ENCODE data around the gene AGO4.
A peak's percentile ranks its signal among the peaks of the same experiment; 100 is the strongest.

AGO4 gene

DNA sequence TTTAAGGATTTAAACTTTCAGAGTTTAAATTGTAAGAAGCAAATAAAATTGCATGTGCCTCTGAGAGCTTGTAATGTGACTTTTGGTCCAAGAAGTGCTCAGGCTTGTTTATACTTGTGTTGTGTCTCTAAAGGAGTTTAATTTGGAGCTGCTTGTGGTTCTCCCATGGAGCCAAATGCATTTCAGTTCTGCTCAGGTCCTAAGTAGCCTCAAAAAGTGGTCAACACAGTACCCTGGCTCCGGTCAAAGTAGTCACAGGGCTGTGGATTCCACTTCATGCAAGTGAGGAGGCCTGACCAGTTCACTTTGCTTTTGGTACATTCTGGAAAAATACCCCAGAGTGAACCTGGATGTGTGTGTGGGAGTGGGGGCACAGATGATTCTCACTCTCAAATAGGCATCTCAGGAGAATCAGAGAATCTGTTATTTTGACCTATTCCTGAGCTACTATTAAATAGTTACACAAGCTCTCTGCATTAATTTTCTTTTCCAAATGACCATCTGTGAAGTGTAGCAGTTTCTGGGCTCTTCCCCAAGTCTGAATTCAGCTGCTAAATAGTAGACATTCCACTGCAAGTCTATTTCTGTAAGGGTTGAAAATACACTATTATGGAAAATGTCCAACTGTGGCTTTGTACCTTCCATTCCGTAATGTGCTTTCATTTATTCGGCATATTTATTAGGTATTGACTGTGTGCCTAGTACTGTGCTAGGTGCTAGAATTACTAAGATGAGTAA is 43.5 kb downstream of the AGO4 start:
- no peak for TF ChIP-seq CTCF (IDR thresholded peaks at IDR 0.05)

DNA sequence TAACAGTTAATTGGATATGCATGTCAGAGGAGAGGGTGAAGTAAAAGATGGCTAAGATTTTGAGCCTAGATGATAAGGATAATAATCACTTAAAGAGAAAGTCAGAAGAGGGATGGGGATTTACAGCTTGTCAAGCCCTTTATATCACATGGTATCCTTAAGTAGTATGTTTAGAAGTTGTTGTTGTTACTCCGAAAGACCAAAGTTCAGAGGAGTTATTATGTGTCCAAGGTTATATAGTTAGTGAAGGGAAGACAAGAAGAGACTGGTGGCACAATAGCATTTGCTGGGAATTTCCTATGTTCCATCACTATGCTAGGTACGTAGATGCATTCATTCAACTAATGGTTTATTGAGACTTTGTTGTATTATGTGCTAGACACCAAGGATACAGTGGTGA is 44.4 kb downstream of the AGO4 start:
- no peak for TF ChIP-seq CTCF (IDR thresholded peaks at IDR 0.05)

DNA sequence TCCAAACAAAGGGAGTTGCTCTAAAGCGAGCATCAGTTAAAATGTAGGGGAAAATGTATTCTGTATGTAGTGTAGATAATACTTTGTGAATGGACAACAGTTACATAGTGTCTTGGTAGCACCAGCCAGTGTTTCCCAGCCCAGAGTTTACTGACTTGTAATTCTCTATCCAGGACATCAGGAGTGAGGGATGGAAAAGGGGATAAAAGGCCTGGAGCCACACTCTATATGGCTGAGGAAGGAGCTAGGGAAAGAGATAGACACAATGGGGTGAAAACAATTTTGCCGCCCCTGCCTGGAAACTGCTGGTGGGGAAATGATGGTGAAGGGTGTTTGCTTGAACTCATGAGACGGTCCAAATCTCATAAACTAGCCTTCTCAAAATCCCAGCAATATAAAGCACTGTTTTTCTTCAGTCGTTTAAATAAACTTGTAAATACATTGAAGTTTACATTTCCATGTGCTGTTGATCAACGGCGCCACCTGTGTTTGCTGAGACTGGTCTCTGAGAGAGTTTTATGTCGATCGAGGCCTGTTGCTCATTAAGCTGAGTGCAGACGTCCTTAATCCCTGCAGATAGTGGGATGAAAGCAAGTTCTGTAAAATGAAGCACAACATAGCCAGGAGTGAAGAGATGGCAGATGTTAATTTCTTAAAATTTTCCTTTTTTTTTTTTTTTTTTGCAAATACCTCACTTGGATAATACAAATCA is 47.3 kb downstream of the AGO4 start:
- TF ChIP-seq CTCF (IDR thresholded peaks at IDR 0.05), result peak; percentile 45

- TF ChIP-seq CTCF (IDR thresholded peaks at IDR 0.05), result no peak
These were observed 49.1 kb downstream of the AGO4 start for GRCh38 chr1:35856964-35857363.

- TF ChIP-seq CTCF (IDR thresholded peaks at IDR 0.05), result peak; percentile 56
These were observed 50.0 kb downstream of the AGO4 start for GRCh38 chr1:35857830-35858229.

DNA sequence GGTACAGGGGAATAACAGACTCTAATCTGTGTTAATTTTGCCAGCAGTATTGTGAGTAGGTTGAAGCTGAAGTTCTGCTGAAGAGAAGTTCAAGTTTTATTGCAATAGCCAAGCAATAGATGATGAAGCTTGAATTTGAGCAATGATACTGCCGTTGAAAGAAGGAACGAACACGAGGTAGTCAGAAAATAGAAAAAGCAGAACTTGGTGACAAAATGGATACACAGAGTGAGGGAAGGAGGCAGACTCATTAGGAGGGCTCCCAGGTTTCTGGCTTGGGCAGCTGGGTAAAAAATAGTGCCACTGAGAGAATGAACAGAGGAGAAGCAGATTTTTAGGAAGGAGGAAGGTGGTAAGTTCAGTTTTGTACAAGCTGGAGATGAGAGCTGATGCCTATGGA is 52.9 kb downstream of the AGO4 start:
- no peak for TF ChIP-seq CTCF (IDR thresholded peaks at IDR 0.05)

GRCh38 chr1:35863136-35863535 is 55.3 kb downstream of the AGO4 start:
- TF ChIP-seq CTCF (IDR thresholded peaks at IDR 0.05), result no peak
